A549 (cell line): ENCODE data around the gene NSD2. TPM values are rescaled to one million over a fixed set of nuclear protein-coding genes. Genes with fewer than 3 reads are reported as not detected.
A peak's percentile ranks its signal among the peaks of the same experiment; 100 is the strongest.

ENCODE experiments used
- ATAC-seq, 2 experiments: fragments of 200-7000 bp in 1 of 2; fragments of >200 bp in 1 of 2; cut with Nextera tagmentation in 1 of 2; cut with Tn5 transposase in 1 of 2; 3 replicates each; pipeline versions ENCODE4 v1.8.0 to v1.9.1; 2018 to 2020; ENCODE audit warnings: mild to moderate bottlenecking in 1 of 2, moderate library complexity in 1 of 2
- CTCF ChIA-PET: fragments of 300-600 bp; sonication (Branson Sonifier 250); formaldehyde crosslinking; extraction: SDS; loops from one replicate; lab custom pipeline; 2021; ENCODE audit warnings: antibody characterized with exemption, inconsistent platforms; lab: Yijun Ruan, JAX
- POLR2A ChIA-PET: fragments of 350-600 bp; formaldehyde crosslinking; extraction: SDS; loops from one replicate; lab custom pipeline; 2021; ENCODE audit warnings: antibody characterized with exemption, inconsistent platforms; lab: Yijun Ruan, JAX
- DNase-seq, 2 experiments: peaks; one replicate each; pipeline versions ENCODE4 v3.0.0 to v3.0.0-alpha.2; 2011 to 2016; ENCODE audit warnings: low read depth in 1 of 2, low spot score in 1 of 2
- FAIRE-seq: peaks from 2 replicates; lab custom pipeline; 2011; peaks lifted over from hg19 to GRCh38; lab: Jason Lieb, UNC
- H3K27ac ChIP-seq, 2 experiments: fragments of >200 bp; sonication (Bioruptor Twin); formaldehyde crosslinking; 3 replicates each; pipeline ENCODE4 v1.5.1; 2016 to 2017
- H3K4me1 ChIP-seq: fragments of >200 bp; sonication (Bioruptor Twin); formaldehyde crosslinking; 3 replicates; pipeline ENCODE4 v1.6.1; 2016
- H3K4me2 ChIP-seq: fragments of >200 bp; sonication (Bioruptor Twin); formaldehyde crosslinking; 3 replicates; pipeline ENCODE4 v1.6.1; 2016
- H3K4me3 ChIP-seq: fragments of >200 bp; sonication (Bioruptor Twin); formaldehyde crosslinking; 3 replicates; pipeline ENCODE4 v1.5.1; 2016
- H3K9me3 ChIP-seq: fragments of >200 bp; sonication (Bioruptor Twin); formaldehyde crosslinking; 3 replicates; pipeline ENCODE4 v1.6.1; 2016
- BCL3 ChIP-seq: fragments of >200 bp; sonication (Bioruptor Twin); formaldehyde crosslinking; IDR thresholded peaks from 3 replicates; pipeline ENCODE4 v1.6.1; 2016
- CEBPB ChIP-seq, 2 experiments: fragments of >200 bp in 1 of 2; sonication (Bioruptor Twin) in 1 of 2; formaldehyde crosslinking in 1 of 2; IDR thresholded peaks; 2 replicates each; pipeline ENCODE4 v1.6.1; 2012 to 2016
- EHMT2 ChIP-seq: fragments of 200-600 bp; sonication (generic); IDR thresholded peaks from 2 replicates; pipeline ENCODE4 v1.6.1; 2016; ENCODE audit warnings: antibody characterized with exemption, low read depth, mild to moderate bottlenecking, moderate library complexity
- ELK1 ChIP-seq: fragments of 150-350 bp; IDR thresholded peaks from 2 replicates; pipeline ENCODE4 v1.6.1; 2014; ENCODE audit warnings: low read depth, mild to moderate bottlenecking, low read length
- FOSL2 ChIP-seq, 2 experiments: fragments of 450-650 bp in 1 of 2; fragments of >200 bp in 1 of 2; sonication (Bioruptor Twin) in 1 of 2; formaldehyde crosslinking; IDR thresholded peaks; 2 replicates each; pipeline versions ENCODE4 v1.5.0 to v1.6.1; 2016 to 2020; ENCODE audit warnings: mild to moderate bottlenecking in 1 of 2, moderate library complexity in 1 of 2
- HMGXB4 ChIP-seq: fragments of 250-450 bp; sonication (Bioruptor Pico); IDR thresholded peaks from 2 replicates; pipeline ENCODE4 v1.5.0; 2021; ENCODE audit warnings: mild to moderate bottlenecking, moderate library complexity, borderline replicate concordance
- HOXB13 ChIP-seq: fragments of 250-450 bp; sonication (Bioruptor Pico); IDR thresholded peaks from 2 replicates; pipeline ENCODE4 v1.5.0; 2020; ENCODE audit warnings: low read depth, mild to moderate bottlenecking, moderate library complexity
- HOXB5 ChIP-seq: fragments of 250-450 bp; sonication (Bioruptor Pico); IDR thresholded peaks from 2 replicates; pipeline ENCODE4 v1.5.0; 2020; ENCODE audit warnings: mild to moderate bottlenecking, moderate library complexity
- JUN ChIP-seq, 2 experiments: fragments of >200 bp; sonication (Bioruptor Twin); formaldehyde crosslinking; IDR thresholded peaks; 2 replicates in 1 of 2; 3 replicates in 1 of 2; pipeline ENCODE4 v1.6.1; 2016 to 2017
- KDM1A ChIP-seq: fragments of 200-600 bp; sonication (generic); IDR thresholded peaks from 2 replicates; pipeline ENCODE4 v1.6.1; 2016; ENCODE audit warnings: low read depth, mild to moderate bottlenecking
- KDM5A ChIP-seq: fragments of 200-600 bp; sonication (generic); IDR thresholded peaks from 2 replicates; pipeline ENCODE4 v1.6.1; 2016; ENCODE audit warnings: antibody characterized with exemption, mild to moderate bottlenecking
- MYC ChIP-seq: IDR thresholded peaks from 2 replicates; pipeline ENCODE4 v1.6.1; 2012; ENCODE audit warnings: mild to moderate bottlenecking, inconsistent platforms, low read length, improper control_type of control experiment, borderline replicate concordance
- NPAS2 ChIP-seq: fragments of 250-450 bp; sonication (Bioruptor Pico); IDR thresholded peaks from 2 replicates; pipeline ENCODE4 v1.8.0; 2022; ENCODE audit warnings: mild to moderate bottlenecking, moderate library complexity, borderline replicate concordance
- NR3C1 ChIP-seq: fragments of >200 bp; sonication (Bioruptor Twin); formaldehyde crosslinking; IDR thresholded peaks from 3 replicates; pipeline ENCODE4 v1.6.1; 2017
- PBX3 ChIP-seq: IDR thresholded peaks from 2 replicates; pipeline ENCODE4 v1.6.1; 2012
- PHF8 ChIP-seq: fragments of 200-600 bp; sonication (generic); IDR thresholded peaks from 2 replicates; pipeline ENCODE4 v1.6.1; 2016; ENCODE audit warnings: low read depth, mild to moderate bottlenecking, antibody characterized with exemption, moderate library complexity, borderline replicate concordance
- POLR2A ChIP-seq: IDR thresholded peaks from 2 replicates; pipeline ENCODE4 v1.6.1; 2012; ENCODE audit warnings: mild to moderate bottlenecking, low read length
- RFX5 ChIP-seq: fragments of 450-650 bp; IDR thresholded peaks from 2 replicates; pipeline ENCODE4 v1.7.1; 2014; ENCODE audit warnings: antibody characterized with exemption, mild to moderate bottlenecking, moderate library complexity
- RNF2 ChIP-seq: fragments of 200-600 bp; sonication (generic); IDR thresholded peaks from 2 replicates; pipeline ENCODE4 v1.6.1; 2016; ENCODE audit warnings: low read depth, mild to moderate bottlenecking, antibody characterized with exemption, moderate library complexity, borderline replicate concordance
- SMC3 ChIP-seq: fragments of >200 bp; sonication (Bioruptor Twin); formaldehyde crosslinking; IDR thresholded peaks from 3 replicates; pipeline ENCODE4 v1.6.1; 2018; ENCODE audit warnings: inconsistent platforms
- USF2 ChIP-seq: fragments of 450-650 bp; IDR thresholded peaks from 2 replicates; pipeline ENCODE4 v1.6.1; 2014; ENCODE audit warnings: antibody characterized with exemption
- ZC3H11A ChIP-seq: fragments of 450-650 bp; IDR thresholded peaks from 2 replicates; pipeline ENCODE4 v1.6.1; 2014; ENCODE audit warnings: antibody characterized with exemption, mild to moderate bottlenecking
- ZSCAN20 ChIP-seq: fragments of 250-450 bp; sonication (Bioruptor Pico); IDR thresholded peaks from 2 replicates; pipeline ENCODE4 v1.8.0; 2022; ENCODE audit warnings: mild to moderate bottlenecking, moderate library complexity
- WGBS: methylation state at CpG from one replicate; pipeline ENCODE4 v1.1.6; 2017; ENCODE audit errors: missing lambda C conversion rate; 5-methylcytosine and 5-hydroxymethylcytosine counted together
- polyA plus RNA-seq, 4 experiments: library from polyadenylated mRNA; depleted of rRNA in 3 of 4; stranded (reverse); fragments of >200 nt; fragmentation: RNase III in 1 of 4; extraction: RNeasy Plus Mini Kit Qiagen cat#74134 plus additional on column Dnase treatment in 1 of 4; gene quantifications; 2 replicates in 3 of 4; 3 replicates in 1 of 4; pipeline ENCODE4 v1.2.3, GENCODE V29; 2011 to 2017

NSD2 gene
- polyA plus RNA-seq, 2 of the 4 experiments (the other 2 are of a cell fraction): 43.8 to 49.3 TPM

- FAIRE-seq: no peak
- Histone ChIP-seq H3K27ac (peak overlapping the region; percentile 97 to 99), H3K4me2 (peak overlapping the region; percentile 91), H3K4me1 (0 out of 3 replicates have a peak, but pooled peaks cover 7% of the 10 kb centered on the region), H3K9me3 (no peaks in the 10 kb centered on the region), H3K4me3 (peak overlapping the region; percentile 88)
- 16% methylated on average over 19 of the region's 57 CpGs for WGBS
- CTCF ChIA-PET: no interaction called here
- peak in 1 of 2 experiments; percentile 2; a peak in 1 of 6 replicates for ATAC-seq
- DNase-seq: no peak
- TF ChIP-seq RNF2: no peak
- TF ChIP-seq HOXB5: no peak
- TF ChIP-seq JUN (IDR thresholded peaks at IDR 0.05): no peak
- no peak for TF ChIP-seq CEBPB (IDR thresholded peaks at IDR 0.05)
- no peak for TF ChIP-seq NPAS2
- POLR2A ChIA-PET: interaction anchor here (1.5 to 1.6 kb wide), 2 partner anchors 33 to 50 kb away, joined by 3 to 5 read pairs; no protein-coding TSS in a partner anchor
Observed at GRCh38 chr4:2007804-2008670, 136.8 kb downstream of the NSD2 start.

- Histone ChIP-seq H3K9me3 (no peaks in the 10 kb centered on the region), H3K4me2 (peak overlapping the region; percentile 91)
- 0 out of 2 replicates have a peak, but pooled peaks have one; percentile 40 for TF ChIP-seq HMGXB4
- peak; percentile 71 for TF ChIP-seq KDM5A
- no peak for TF ChIP-seq SMC3
- TF ChIP-seq PHF8: peak; percentile 32; the same call in 1 of the 2 replicates
- TF ChIP-seq ZC3H11A: no peak
- peak; percentile 74 for TF ChIP-seq POLR2A
- TF ChIP-seq, all 56 proteins: peak for 4
- DNase-seq (no peak), ATAC-seq (peak; percentile 40 to 64), FAIRE-seq (no peak)
- Histone ChIP-seq H3K27ac (peak overlapping the region; percentile 97 to 99), H3K4me1 (0 out of 3 replicates have a peak, but pooled peaks cover 7% of the 10 kb centered on the region), H3K4me3 (peak overlapping the region; percentile 88)
- ChIA-PET POLR2A (interaction anchor here (1.5 to 1.6 kb wide), 2 partner anchors 32 to 50 kb away, joined by 3 to 5 read pairs; no protein-coding TSS in a partner anchor), CTCF (no interaction called here)
- under 1% methylated on average over 19 of the region's 27 CpGs for WGBS
Observed at GRCh38 chr4:2008671-2008920, 137.4 kb downstream of the NSD2 start.

GRCh38 chr4:2008921-2009650 lies 137.9 kb downstream of the NSD2 start, which contains the start of gene NELFA:
NELFA (minus strand) TSS chr4:2008974; CDS start chr4:2008959, 15 bp downstream.
- CTCF ChIA-PET: interaction anchor here (0.7 to 0.9 kb wide), 3 partner anchors 12 to 26 kb away, joined by 3 read pairs; no protein-coding TSS in a partner anchor
- 2% methylated on average over 11 of the region's 95 CpGs for WGBS
- peak within 1 kb of the TSS; percentile 97 to 99 for H3K27ac ChIP-seq
- peak within 1 kb of the TSS; percentile 91 for H3K4me2 ChIP-seq
- H3K4me3 ChIP-seq: peak within 1 kb of the TSS; percentile 88
- 0 out of 3 replicates have a peak, but pooled peaks cover 7% of the 10 kb centered on the region for H3K4me1 ChIP-seq
- DNase-seq (peak; percentile 82 to 95), ATAC-seq (peak; percentile 91), FAIRE-seq (no peak)
- no peaks in the 10 kb centered on the region for H3K9me3 ChIP-seq
- POLR2A ChIA-PET: interaction anchor here (1.5 to 1.6 kb wide), 3 partner anchors 8 to 49 kb away, joined by 3 to 5 read pairs (median 4); no protein-coding TSS in a partner anchor
- TF ChIP-seq JUN (IDR thresholded peaks at IDR 0.05) (peak; percentile 78 to 84), ELK1 (no peak), PBX3 (no peak), BCL3 (peak; percentile 29; the same call in 1 of the 3 replicates), KDM1A (no peak), RNF2 (no peak), KDM5A (peak; percentile 12; the same call in 1 of the 2 replicates), FOSL2 (IDR thresholded peaks at IDR 0.05) (no peak), FOSL2 (CRISPR knock-in tag; IDR thresholded peaks at IDR 0.05) (peak; percentile 59), POLR2A (peak; percentile 82), ZSCAN20 (no peak), EHMT2 (no peak), MYC (0 out of 2 replicates have a peak, but pooled peaks have one; percentile 13), RFX5 (0 out of 2 replicates have a peak, but pooled peaks have one; percentile 46), NR3C1 (no peak), SMC3 (no peak), PHF8 (peak; percentile 48), HOXB13 (CRISPR knock-in tag) (0 out of 2 replicates have a peak, but pooled peaks have one; percentile 67), USF2 (no peak)
